Subcutaneous adipose tissue (tissue), 4 donors: ENCODE data around the gene KCNAB2. TPM values are rescaled to one million over a fixed set of nuclear protein-coding genes. Genes with fewer than 3 reads are reported as not detected.

Experiments used
- total RNA-seq, 4 donors: library from RNA; depleted of rRNA; stranded (reverse); fragments of >200 nt; gene quantifications; one replicate each; pipeline ENCODE4 v1.1.0, GENCODE V29; 2016
- TF ChIP-seq, protein P1 (sequence below): fragments of 450-650 bp; IDR thresholded peaks from one replicate; pipeline ENCODE4 v1.5.1; 2016; ENCODE audit warnings: low read depth, mild to moderate bottlenecking, control low read depth, antibody characterized with exemption, moderate library complexity

The KCNAB2 gene
- total RNA-seq, 4 donors from 2014 or later, result 10.2 to 48.6 (median 18.2) TPM

DNA sequence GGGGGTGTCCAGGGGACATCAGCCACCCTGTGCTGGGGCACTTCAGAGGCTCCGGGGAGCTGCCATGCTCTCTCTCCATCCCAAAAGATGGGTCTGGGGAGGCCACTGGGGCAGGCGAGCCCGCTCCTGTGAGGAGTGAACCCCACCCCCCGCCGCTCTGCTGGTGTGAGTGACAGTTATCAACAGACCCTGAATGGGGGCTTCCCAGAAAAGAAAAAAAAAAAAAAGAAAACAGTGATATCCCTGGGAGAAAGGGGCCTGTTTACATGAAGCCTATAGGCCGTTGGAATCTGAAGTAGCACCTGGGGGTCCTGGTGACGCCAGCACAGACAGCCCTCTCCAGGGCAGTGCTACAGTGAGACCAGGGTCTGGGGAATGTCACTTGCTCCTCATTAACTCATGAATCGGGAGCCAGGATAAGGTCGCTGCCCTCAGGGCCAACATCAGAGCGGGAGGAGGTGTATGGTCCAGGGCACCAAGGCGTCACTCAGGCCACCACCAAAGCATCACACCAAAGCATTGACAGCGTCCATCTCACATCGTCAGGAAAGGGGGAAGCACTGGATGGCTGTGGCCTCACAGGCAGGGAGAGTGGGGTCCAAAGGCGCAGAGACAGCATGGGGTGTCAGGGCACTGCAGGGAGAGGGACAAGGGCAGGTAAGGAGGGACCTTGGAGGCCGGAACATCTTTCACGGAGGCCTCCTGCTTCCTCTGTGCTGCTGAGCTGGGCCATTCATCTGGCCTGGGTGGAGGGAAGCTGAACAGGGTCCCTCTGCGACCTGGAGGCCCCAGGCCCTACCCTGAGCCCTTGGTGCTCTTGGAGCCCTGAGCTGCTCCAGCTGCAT lies 45.0 kb upstream of the KCNAB2 start:
- TF ChIP-seq, protein P1, sequence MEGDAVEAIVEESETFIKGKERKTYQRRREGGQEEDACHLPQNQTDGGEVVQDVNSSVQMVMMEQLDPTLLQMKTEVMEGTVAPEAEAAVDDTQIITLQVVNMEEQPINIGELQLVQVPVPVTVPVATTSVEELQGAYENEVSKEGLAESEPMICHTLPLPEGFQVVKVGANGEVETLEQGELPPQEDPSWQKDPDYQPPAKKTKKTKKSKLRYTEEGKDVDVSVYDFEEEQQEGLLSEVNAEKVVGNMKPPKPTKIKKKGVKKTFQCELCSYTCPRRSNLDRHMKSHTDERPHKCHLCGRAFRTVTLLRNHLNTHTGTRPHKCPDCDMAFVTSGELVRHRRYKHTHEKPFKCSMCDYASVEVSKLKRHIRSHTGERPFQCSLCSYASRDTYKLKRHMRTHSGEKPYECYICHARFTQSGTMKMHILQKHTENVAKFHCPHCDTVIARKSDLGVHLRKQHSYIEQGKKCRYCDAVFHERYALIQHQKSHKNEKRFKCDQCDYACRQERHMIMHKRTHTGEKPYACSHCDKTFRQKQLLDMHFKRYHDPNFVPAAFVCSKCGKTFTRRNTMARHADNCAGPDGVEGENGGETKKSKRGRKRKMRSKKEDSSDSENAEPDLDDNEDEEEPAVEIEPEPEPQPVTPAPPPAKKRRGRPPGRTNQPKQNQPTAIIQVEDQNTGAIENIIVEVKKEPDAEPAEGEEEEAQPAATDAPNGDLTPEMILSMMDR, result no peak

DNA sequence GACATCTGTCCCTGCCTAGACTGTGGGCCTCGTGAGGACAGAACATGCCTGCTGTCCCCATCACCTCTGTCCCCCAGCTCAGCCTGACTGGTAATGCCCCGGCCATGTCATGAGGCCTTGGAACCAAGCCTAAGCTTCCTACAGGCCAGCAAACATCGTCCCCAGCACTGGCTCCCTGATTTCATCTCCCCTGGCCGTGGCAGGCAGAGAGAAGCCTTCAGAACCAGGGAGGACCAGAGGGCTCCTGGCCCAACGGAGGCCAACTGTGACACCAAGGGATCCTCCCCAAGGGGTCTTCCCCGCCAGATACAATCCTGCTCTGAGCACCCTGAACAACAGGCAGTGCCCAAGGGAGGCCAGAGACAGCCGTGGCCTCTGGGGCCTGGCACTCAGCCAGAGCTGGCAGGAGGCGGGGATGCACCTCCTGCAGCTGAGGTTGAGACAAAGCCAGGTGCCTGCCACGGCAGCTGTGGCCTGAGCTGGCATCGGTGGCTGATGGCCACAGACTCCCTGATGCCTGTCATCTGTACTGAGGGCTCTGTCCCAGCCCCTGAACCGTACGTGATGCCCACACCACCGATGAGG lies 43.6 kb upstream of the KCNAB2 start:
- TF ChIP-seq, protein P1, result no peak

DNA sequence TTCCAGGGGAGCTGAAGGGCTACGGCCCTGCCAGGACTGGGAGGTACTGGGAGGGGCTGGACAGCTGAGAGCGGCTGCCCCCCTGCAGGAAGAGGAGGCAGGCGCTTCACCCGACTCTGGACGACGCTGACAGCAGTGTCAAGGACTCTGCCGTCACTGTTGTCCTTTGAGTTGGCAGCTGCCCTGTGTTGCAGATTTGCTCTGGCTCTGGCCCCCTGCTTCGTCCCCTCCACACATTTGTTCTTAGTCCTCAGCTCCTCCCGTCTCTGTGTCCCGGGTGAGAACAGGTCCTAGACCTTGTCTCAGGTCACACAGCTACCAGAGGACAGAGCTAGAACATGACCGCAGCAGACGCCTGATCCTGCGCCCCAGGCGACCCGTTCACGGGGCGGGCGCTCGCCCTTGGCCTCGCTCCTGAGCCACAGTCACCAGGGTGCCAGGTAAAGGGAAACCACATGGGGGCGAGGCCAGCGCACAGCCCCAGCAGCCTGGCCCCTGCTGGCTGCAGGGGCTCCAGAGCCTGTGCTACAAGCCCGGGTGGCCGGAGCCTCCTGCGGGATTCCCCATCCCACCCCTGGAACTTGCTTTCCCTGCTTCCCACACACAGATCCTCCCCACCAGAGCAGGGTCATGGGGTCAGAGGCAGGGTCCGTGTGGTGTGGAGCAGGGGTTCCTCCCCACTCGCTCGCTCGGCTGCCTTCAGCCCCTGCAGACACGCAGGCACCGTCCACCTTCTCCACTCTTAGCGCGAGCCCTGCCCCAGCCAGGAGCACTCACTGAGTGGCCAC lies 42.8 kb upstream of the KCNAB2 start:
- TF ChIP-seq, protein P1, result no peak

DNA sequence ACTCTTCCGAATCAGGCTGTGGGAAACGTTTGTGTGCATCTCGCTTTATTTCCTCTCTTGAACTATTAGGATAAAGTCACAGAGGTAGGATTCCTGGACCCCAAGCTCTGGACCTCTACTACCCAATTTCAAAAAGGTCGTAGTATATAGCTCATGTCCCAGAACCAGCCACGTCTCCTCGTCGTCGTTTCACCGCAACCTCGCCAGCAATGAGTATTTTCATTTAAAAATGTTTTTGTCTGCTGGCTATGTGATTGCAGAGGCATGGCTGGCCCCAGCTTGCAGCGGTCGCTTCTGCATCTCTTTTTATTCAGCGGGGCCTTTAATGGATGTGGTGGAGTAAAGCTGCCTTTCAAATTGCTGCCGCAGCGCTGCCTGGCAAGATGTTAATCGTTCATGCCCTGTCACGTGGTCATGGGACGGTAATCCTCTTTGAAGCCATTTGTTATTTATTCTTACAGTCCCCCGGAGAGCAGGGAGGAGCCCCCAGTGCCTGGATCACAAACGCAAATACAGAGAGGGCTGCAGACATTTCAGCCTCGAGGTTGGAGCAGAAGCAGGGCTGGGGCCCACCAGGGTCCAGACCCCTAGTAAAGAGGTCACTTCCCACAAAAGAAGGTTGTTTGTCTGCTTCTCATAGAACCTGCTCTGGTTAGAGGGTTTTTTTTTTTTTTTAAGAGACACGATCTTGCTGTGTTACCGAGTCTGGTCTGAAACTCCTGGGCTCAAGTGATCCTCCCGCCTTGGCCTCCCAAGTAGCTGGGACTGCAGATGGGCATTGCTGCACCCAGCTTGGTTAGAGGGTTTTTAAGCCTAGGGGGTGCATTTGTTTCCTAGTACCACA lies 41.9 kb upstream of the KCNAB2 start:
- TF ChIP-seq, protein P1, result no peak

DNA sequence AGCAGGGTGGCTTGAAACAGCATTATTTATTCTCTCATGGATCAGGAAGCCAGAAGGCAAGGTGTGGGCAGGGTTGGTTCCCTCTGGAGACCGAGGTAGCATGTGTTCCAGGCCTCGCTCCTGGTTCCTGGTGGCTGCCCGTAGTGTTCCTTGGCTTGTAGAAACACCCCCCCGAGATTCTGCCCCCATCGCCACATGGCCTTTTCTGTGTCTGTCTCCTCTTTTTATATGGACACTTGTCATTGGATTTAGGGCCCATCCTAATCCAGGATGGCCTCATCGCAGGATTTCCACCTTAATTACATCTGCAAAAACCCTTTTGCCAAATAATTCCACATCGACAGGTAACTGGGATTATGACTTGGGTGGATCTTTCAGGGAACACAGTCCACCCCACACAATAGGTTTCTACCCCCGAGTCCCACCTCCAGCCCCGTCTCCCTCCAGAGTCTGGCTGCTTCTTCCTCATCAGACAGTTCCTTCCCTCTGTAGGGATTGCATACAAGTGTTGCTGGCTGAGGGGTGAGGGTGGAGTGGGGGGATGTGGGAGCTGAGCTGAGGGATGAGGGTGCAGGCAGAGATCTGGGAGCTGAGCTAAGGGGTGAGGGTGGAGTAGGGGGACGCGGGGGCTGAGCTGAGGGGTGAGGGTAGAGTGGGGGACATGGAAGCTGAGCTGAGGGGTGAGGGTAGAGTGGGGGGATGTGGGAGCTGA lies 41.1 kb upstream of the KCNAB2 start:
- TF ChIP-seq, protein P1, result no peak

DNA sequence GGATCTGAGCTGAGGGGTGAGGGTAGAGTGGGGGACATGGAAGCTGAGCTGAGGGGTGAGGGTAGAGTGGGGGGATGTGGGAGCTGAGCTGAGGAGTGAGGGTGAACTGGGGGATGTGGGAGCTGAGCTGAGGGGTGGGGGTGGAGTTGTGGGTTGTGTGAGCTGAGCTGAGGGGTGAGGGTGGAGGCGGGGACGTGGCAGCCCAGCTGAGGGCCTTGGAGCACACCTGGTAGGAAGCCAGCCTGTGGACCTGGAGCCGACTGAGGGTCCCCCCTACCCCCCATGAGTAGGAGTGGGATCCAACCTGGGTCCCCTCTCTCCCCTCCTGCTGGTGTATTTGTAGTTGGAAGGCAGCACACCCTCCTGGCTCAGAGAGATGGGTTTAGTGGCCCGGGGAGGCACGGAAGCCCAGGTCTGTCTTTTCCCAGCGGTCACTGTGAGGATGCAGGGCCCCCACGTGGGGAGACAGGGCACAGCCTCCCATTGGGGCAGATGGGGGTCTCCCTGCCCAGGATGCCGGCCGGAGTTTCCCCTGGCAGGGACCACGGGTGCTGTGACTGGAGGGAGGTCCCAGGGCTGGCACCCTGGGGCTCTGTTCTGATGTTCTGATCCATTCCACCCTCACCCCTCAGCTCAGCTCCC lies 40.3 kb upstream of the KCNAB2 start:
- TF ChIP-seq, protein P1, result no peak
